Measurements from ENCODE around the gene AMHR2. TPM values are rescaled to one million over a fixed set of nuclear protein-coding genes. Genes with fewer than 3 reads are reported as not detected.

Gene AMHR2
- total and polyA plus RNA-seq, 2 donors (not counting 1 experiment from before 2014, with no cell fraction given): not detected

DNA sequence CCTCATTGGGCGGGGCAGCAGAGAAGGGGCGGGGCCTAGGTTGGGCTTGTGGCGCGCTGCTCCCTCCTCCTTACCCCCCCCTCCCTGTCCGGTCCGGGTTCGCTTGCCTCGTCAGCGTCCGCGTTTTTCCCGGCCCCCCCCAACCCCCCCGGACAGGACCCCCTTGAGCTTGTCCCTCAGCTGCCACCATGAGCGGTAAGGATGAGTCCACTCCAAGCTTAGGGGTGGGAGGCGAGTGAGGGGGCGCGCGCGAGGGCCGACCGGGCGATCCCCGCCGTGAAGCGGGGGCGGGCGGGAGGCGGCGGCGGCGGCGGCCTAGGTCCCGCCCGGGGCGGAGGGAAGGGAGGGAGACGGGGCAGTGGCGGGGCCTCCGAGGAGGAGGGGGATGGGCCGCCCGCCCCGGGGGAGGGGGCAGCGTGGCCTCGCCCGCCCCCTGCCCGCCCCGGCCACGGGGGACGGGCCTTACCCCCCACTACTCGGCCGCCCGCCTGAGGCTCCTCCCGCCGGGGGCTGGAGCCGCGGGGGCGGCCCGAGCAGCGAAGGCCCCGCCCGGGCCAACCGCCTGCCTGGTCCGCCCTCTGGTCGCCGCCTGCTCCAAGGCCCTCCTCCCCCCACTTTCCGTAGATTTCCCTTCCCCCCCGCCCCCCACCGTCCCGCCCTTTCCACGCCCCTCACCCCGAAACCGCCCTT is 43.4 kb upstream of the AMHR2 start, which contains the start of gene SP1:
Gene SP1, plus strand, starts transcription at position 73 of the 690 bp plus-strand sequence. Its CDS starts 116 bp downstream, at position 189.
- Histone ChIP-seq H3K27ac (ENCODE audit: low read length in 2 of 2) (peak within 1 kb of the TSS; percentile 76 to 89), H3K79me2 (ENCODE audit: control insufficient read depth, insufficient read depth, low read length) (peaks cover 46% of the 10 kb centered on the region), H2AFZ (ENCODE audit: insufficient read depth, low read depth, low read length, poor library complexity, severe bottlenecking) (peak within 1 kb of the TSS; percentile 91), H3K4me2 (replicated peaks; ENCODE audit: low read depth, low read length, poor library complexity, severe bottlenecking) (peak within 1 kb of the TSS; percentile 79), H3K27me3 (replicated peaks in 1 of 4; ENCODE audit: control extremely low read depth in 1 of 4, control insufficient read depth in 3 of 4, insufficient read depth in 4 of 4, low read length in 3 of 4) (no peaks in the 10 kb centered on the region), H3K9me3 (ENCODE audit: control extremely low read depth in 1 of 3, control insufficient read depth in 2 of 3, insufficient read depth in 1 of 3, low read length in 2 of 3) (no peaks in the 10 kb centered on the region), H3K4me3 (ENCODE audit: control extremely low read depth in 1 of 5, extremely low read depth in 1 of 5, insufficient read depth in 1 of 5, low read depth in 2 of 5, low read length in 4 of 5) (peak within 1 kb of the TSS; percentile 60 to 93 (median 64)), H4K20me1 (ENCODE audit: control insufficient read depth, insufficient read depth, low read length, poor library complexity, severe bottlenecking) (peaks cover 43% of the 10 kb centered on the region), H3K9ac (ENCODE audit: low read length) (peak within 1 kb of the TSS; percentile 78), H3K4me1 (ENCODE audit: control insufficient read depth in 2 of 2, insufficient read depth in 2 of 2, low read length in 2 of 2) (peaks cover 40 to 46% of the 10 kb centered on the region in 2 donors), H3K36me3 (replicated peaks in 1 of 2; ENCODE audit: control extremely low read depth in 1 of 2, control insufficient read depth in 1 of 2, extremely low read depth in 1 of 2, insufficient read depth in 2 of 2, low read length in 1 of 2) (peaks cover 15 to 28% of the 10 kb centered on the region in 2 experiments)
- WGBS (ENCODE audit: insufficient coverage): under 1% methylated on average over 22 of the region's 71 CpGs
- ChIA-PET CTCF (interaction anchor here (0.7 to 7.9 kb wide), 9 partner anchors 14 to 121 kb away, joined by 3 to 132 read pairs (median 10); partner anchors contain the start of genes AAAS and TARBP2), POLR2A (interaction anchor here (0.6 to 2.2 kb wide), 18 partner anchors 9 to 900 kb away, joined by 3 to 15 read pairs (median 6); partner anchors contain the start of genes AAAS, ATF7, HNRNPA1 and PFDN5)
- Mint-ChIP-seq H3K4me1 (peaks cover 35% of the 10 kb centered on the region), H3K9me3 (ENCODE audit: insufficient read depth) (no peaks in the 10 kb centered on the region), H3K27me3 (no peaks in the 10 kb centered on the region), H3K27ac (peak within 1 kb of the TSS; percentile 90), H3K4me3 (peak within 1 kb of the TSS; percentile 88)
- TF ChIP-seq EZH2 (IDR thresholded peaks at IDR 0.05; ENCODE audit: borderline replicate concordance, insufficient read depth, low read depth, low read length, poor library complexity, severe bottlenecking): no peak
- intact Hi-C loops (cut with micrococcal nuclease): no loop called here
- peak; percentile 44 for ATAC-seq (ENCODE audit: low read depth)
- DNase-seq: peak; percentile 93

GRCh38 chr12:53380794-53381730 is 42.6 kb upstream of the AMHR2 start:
- Histone ChIP-seq H3K27me3 (replicated peaks in 1 of 4; ENCODE audit: control extremely low read depth in 1 of 4, control insufficient read depth in 3 of 4, insufficient read depth in 4 of 4, low read length in 3 of 4) (no peaks in the 10 kb centered on the region), H3K4me1 (ENCODE audit: control insufficient read depth in 2 of 2, insufficient read depth in 2 of 2, low read length in 2 of 2) (peaks cover 42 to 51% of the 10 kb centered on the region in 2 donors), H3K36me3 (replicated peaks in 1 of 2; ENCODE audit: control extremely low read depth in 1 of 2, control insufficient read depth in 1 of 2, extremely low read depth in 1 of 2, insufficient read depth in 2 of 2, low read length in 1 of 2) (peaks cover 15 to 28% of the 10 kb centered on the region in 2 experiments), H2AFZ (ENCODE audit: insufficient read depth, low read depth, low read length, poor library complexity, severe bottlenecking) (no peak overlapping the region), H3K79me2 (ENCODE audit: control insufficient read depth, insufficient read depth, low read length) (peaks cover 52% of the 10 kb centered on the region), H3K4me3 (ENCODE audit: control extremely low read depth in 1 of 5, extremely low read depth in 1 of 5, insufficient read depth in 1 of 5, low read depth in 2 of 5, low read length in 4 of 5) (peak overlapping the region; percentile 29 to 67 (median 53)), H3K9me3 (ENCODE audit: control extremely low read depth in 1 of 3, control insufficient read depth in 2 of 3, insufficient read depth in 1 of 3, low read length in 2 of 3) (no peaks in the 10 kb centered on the region), H3K9ac (ENCODE audit: low read length) (peak overlapping the region; percentile 63), H3K4me2 (replicated peaks; ENCODE audit: low read depth, low read length, poor library complexity, severe bottlenecking) (peak overlapping the region; percentile 79), H4K20me1 (ENCODE audit: control insufficient read depth, insufficient read depth, low read length, poor library complexity, severe bottlenecking) (peaks cover 46% of the 10 kb centered on the region), H3K27ac (ENCODE audit: low read length in 2 of 2) (peak overlapping the region; percentile 30 to 61)
- peak overlapping the region; percentile 90 for H3K27ac Mint-ChIP-seq
- intact Hi-C loops (cut with micrococcal nuclease): no loop called here
- H3K27me3 Mint-ChIP-seq: no peaks in the 10 kb centered on the region
- POLR2A ChIA-PET: interaction anchor here (0.7 to 1.2 kb wide), 3 partner anchors 29 to 81 kb away, joined by 6 read pairs; no protein-coding TSS in a partner anchor
- ATAC-seq (ENCODE audit: low read depth) (no peak), DNase-seq (peak; percentile 20)
- no peaks in the 10 kb centered on the region for H3K9me3 Mint-ChIP-seq (ENCODE audit: insufficient read depth)
- peak overlapping the region; percentile 88 for H3K4me3 Mint-ChIP-seq
- CTCF ChIA-PET: interaction anchor here (0.6 to 7.9 kb wide), 9 partner anchors 15 to 60 kb away, joined by 3 to 132 read pairs (median 5); partner anchors contain the start of gene AAAS
- TF ChIP-seq EZH2 (IDR thresholded peaks at IDR 0.05; ENCODE audit: borderline replicate concordance, insufficient read depth, low read depth, low read length, poor library complexity, severe bottlenecking): no peak
- TF ChIP-seq, protein P1, sequence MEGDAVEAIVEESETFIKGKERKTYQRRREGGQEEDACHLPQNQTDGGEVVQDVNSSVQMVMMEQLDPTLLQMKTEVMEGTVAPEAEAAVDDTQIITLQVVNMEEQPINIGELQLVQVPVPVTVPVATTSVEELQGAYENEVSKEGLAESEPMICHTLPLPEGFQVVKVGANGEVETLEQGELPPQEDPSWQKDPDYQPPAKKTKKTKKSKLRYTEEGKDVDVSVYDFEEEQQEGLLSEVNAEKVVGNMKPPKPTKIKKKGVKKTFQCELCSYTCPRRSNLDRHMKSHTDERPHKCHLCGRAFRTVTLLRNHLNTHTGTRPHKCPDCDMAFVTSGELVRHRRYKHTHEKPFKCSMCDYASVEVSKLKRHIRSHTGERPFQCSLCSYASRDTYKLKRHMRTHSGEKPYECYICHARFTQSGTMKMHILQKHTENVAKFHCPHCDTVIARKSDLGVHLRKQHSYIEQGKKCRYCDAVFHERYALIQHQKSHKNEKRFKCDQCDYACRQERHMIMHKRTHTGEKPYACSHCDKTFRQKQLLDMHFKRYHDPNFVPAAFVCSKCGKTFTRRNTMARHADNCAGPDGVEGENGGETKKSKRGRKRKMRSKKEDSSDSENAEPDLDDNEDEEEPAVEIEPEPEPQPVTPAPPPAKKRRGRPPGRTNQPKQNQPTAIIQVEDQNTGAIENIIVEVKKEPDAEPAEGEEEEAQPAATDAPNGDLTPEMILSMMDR (IDR thresholded peaks at IDR 0.05): no peak
- H3K4me1 Mint-ChIP-seq: peaks cover 38% of the 10 kb centered on the region
- WGBS (ENCODE audit: insufficient coverage): 30% methylated on average over 11 of the region's 21 CpGs
